ENCODE results near the gene CLTC.

Gene CLTC

GRCh38 chr17:59671386-59671785, 51.7 kb downstream of the CLTC start:
- H3K4me3 ChIP-seq (ENCODE audit: low read depth, low read length), result no peak overlapping the region
- DNase-seq (ENCODE audit: low read depth), result no peak
- TF ChIP-seq CTCF (IDR thresholded peaks at IDR 0.05; ENCODE audit: low read depth, low read length), result no peak
- no peak for TF ChIP-seq POLR2A (IDR thresholded peaks at IDR 0.05; ENCODE audit: extremely low read depth, insufficient read length)
- TF ChIP-seq, protein P1, sequence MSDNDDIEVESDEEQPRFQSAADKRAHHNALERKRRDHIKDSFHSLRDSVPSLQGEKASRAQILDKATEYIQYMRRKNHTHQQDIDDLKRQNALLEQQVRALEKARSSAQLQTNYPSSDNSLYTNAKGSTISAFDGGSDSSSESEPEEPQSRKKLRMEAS (IDR thresholded peaks at IDR 0.05; ENCODE audit: low read depth, low read length), result no peak
- no peak for TF ChIP-seq MYC (IDR thresholded peaks at IDR 0.05; ENCODE audit: low read depth, low read length)

- no peak overlapping the region for H3K4me3 ChIP-seq (ENCODE audit: low read depth, low read length)
- no peak for TF ChIP-seq POLR2A (IDR thresholded peaks at IDR 0.05; ENCODE audit: extremely low read depth, insufficient read length)
- TF ChIP-seq MYC (IDR thresholded peaks at IDR 0.05; ENCODE audit: low read depth, low read length), result no peak
- TF ChIP-seq CTCF (IDR thresholded peaks at IDR 0.05; ENCODE audit: low read depth, low read length), result no peak
- TF ChIP-seq, protein P1 (IDR thresholded peaks at IDR 0.05; ENCODE audit: low read depth, low read length), result no peak
- no peak for DNase-seq (ENCODE audit: low read depth)
Observed at GRCh38 chr17:59675231-59675630, 55.5 kb downstream of the CLTC start.

DNA sequence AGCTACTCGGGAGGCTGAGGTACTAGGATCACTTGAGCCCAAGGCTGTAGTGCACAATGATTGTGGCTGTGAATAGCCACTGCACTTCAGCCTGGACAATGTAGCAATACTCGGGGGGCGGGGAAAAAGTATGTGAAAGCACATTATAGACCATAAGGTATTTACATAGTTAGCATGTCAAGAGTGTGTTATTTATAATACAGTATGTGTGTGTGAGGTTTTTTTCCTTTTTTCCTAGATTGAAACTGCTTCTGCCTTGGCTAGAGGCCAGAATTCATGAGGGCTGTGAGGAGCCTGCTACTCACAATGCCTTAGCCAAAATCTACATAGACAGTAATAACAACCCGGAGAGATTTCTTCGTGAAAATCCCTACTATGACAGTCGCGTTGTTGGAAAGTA, 57.0 kb downstream of the CLTC start:
- no peak for DNase-seq (ENCODE audit: low read depth)
- TF ChIP-seq CTCF (IDR thresholded peaks at IDR 0.05; ENCODE audit: low read depth, low read length) (no peak), POLR2A (IDR thresholded peaks at IDR 0.05; ENCODE audit: extremely low read depth, insufficient read length) (no peak), MYC (IDR thresholded peaks at IDR 0.05; ENCODE audit: low read depth, low read length) (no peak)
- TF ChIP-seq, protein P1 (IDR thresholded peaks at IDR 0.05; ENCODE audit: low read depth, low read length), result no peak
- H3K4me3 ChIP-seq (ENCODE audit: low read depth, low read length), result no peak overlapping the region

DNA sequence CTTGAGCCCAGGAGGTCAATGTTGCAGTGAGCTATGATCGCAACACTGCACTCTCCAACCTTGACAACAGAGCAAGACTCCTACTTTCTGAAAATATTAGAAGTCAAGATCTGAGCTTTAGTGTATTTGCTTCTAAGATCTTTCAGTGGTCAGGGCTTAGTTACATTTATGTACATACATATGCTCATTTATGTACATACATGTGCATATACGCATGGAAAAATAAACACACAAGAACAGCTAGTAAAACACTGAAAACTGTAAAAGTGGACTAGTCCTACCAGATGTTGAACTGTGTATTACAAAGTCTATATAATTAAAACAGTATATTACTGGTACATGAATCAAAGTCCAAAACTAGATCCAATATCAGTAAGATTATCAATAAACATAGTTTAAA, 59.2 kb downstream of the CLTC start:
- DNase-seq (ENCODE audit: low read depth), result no peak
- no peak for TF ChIP-seq CTCF (IDR thresholded peaks at IDR 0.05; ENCODE audit: low read depth, low read length)
- TF ChIP-seq MYC (IDR thresholded peaks at IDR 0.05; ENCODE audit: low read depth, low read length), result no peak
- TF ChIP-seq, protein P1 (IDR thresholded peaks at IDR 0.05; ENCODE audit: low read depth, low read length), result no peak
- no peak for TF ChIP-seq POLR2A (IDR thresholded peaks at IDR 0.05; ENCODE audit: extremely low read depth, insufficient read length)
- H3K4me3 ChIP-seq (ENCODE audit: low read depth, low read length), result no peak overlapping the region

DNA sequence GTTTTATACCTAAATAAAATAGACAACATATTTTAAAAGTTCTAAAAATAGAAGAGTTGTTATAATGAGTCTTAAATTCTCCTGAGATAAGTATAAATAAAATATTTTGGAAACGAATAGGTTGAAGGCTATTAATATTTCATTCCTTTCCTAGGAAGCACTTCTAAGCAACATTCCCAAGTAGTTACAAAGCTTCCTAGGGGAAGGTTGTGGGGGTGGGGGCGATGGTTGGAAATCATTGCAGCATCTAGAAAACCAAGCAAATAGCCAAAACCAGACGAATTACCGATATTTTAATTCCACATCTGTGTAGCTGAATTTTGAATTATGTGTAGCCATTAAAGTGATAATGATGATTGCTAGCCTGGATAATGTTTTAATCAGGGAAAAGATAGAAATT, 60.6 kb downstream of the CLTC start:
- DNase-seq (ENCODE audit: low read depth), result no peak
- no peak overlapping the region for H3K4me3 ChIP-seq (ENCODE audit: low read depth, low read length)
- TF ChIP-seq POLR2A (IDR thresholded peaks at IDR 0.05; ENCODE audit: extremely low read depth, insufficient read length) (no peak), CTCF (IDR thresholded peaks at IDR 0.05; ENCODE audit: low read depth, low read length) (no peak), MYC (IDR thresholded peaks at IDR 0.05; ENCODE audit: low read depth, low read length) (no peak)
- TF ChIP-seq, protein P1 (IDR thresholded peaks at IDR 0.05; ENCODE audit: low read depth, low read length), result no peak

DNA sequence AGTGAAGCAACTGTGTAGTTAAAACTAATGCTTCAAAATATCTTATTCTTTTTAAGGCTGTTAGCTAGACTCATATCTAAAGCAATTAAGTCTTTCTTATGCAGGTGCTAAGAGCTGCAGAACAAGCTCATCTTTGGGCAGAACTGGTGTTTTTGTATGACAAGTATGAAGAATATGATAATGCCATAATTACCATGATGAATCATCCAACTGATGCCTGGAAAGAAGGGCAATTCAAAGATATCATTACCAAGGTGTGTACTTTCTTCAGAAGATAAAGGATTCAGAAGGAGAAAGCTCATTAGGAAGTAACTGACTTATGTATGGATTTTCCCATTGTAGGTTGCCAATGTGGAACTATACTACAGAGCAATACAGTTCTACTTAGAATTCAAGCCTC, 63.6 kb downstream of the CLTC start:
- no peak for DNase-seq (ENCODE audit: low read depth)
- no peak overlapping the region for H3K4me3 ChIP-seq (ENCODE audit: low read depth, low read length)
- no peak for TF ChIP-seq CTCF (IDR thresholded peaks at IDR 0.05; ENCODE audit: low read depth, low read length)
- no peak for TF ChIP-seq POLR2A (IDR thresholded peaks at IDR 0.05; ENCODE audit: extremely low read depth, insufficient read length)
- TF ChIP-seq, protein P1 (IDR thresholded peaks at IDR 0.05; ENCODE audit: low read depth, low read length), result no peak
- TF ChIP-seq MYC (IDR thresholded peaks at IDR 0.05; ENCODE audit: low read depth, low read length), result no peak

All from NB4 (cell line).